Embryonic facial prominence (tissue), 1 donor: ENCODE data around the gene ATXN2.

Source experiments
- DNase-seq: peaks from one replicate; pipeline ENCODE4 v3.0.0-alpha.2; 2016; ENCODE audit errors: extremely low spot score

Gene ATXN2

DNA sequence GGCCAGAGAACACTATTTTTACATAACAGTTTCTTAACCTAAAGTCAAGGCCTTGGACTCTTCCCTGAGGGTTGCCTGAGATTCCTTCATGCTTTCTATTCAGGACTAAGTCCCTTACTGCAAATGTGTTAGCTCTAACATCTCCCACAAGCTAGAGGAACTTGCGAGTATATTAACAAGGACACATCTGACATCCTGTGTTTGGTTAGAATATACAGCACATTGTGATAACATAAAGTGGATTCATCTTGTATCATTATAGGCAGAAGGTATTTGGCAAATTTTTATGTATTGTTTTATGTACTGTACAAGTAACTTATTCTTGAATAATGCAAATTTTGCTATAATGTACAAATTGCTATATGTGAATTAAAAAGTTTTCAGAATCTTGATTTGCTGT is 147.9 kb downstream of the ATXN2 start:
- DNase-seq = no peak

DNA sequence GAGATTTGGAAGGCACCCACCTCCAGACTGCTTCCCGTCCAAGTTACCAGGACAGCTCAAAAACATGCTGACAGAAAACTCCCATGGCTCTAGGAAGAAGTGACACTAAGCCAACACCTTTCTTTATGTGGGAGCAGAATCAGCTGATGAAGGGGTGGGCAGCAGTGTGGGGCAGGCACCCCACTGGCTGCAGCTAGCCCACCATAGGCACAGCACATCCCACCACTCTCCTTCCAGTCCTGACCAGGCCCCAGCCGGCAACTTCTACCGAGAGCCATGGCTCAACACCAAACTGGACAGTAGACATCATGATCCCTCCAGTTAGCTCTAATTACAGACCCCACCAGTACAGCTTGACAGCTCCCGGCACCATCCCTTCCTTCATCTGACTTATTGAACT is 148.4 kb downstream of the ATXN2 start:
- DNase-seq = no peak

DNA sequence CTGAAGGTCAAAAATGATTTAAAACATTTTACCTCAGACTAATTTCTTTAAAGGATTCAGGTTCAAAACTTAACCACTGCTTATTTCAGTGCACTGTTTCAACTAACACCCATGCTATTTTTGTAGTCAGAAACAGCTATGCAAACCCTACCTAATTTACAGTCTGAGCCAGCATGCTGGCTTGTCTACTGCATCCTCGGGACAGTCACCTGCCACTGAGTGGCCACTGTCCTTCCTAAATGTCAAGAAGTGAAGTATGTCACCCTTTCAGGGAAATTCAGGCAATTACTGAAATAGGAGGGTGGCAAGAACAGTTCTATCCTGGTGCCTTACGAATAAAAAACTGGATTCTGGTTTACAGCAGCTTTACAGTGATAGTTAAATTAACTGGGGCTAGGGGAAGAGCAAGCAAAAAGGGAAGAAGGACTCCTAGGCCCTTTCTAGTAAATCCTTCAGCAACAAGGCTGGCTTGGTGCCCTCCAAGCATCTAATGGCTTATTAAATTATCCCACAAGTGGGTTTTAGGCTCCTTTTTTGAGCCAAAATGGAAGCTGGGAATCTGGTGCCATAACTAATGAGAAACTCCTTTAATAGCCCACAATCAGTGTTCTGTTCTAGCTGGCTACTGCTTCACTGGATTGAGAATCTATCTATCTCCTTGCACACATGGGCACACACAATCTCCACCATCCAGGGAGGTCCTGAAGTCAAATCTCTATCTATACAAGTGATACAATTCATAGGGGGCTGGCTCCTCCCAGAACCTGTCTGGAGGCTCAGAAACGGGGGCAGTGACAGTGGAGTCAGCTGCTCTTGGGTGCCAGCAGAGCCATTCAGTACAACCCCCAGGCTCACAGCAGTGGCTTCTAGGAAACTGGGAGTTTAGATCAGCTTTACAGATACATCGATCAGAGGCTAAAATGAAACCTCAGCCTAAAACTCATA is 150.0 kb downstream of the ATXN2 start:
- no peak for DNase-seq

DNA sequence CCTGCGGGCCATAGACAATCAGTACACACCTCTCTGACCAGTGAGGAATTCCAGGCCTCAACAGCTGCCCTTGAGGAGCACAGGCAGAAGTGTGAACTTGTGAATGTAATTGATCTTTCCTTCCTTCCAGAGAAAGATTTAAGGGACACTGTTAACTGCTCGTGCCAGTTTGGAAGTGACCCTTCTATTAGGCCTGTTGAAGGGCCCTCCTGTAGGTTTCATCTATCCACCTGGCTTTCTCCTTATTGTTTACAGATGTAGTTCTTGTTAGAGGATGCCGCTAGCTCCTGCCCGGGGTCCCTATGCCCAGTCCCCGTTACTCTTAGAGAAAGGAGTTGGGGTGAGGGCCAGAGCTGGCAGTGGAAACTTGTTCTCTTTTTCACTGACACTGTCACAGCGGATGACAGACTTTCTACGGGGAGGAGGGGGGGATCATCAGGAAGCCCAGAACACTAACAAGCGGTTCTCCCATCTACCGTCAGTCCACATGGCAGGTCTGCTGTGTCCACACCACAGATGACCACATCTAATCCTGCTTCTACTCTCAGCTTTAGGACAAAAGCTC is 150.8 kb downstream of the ATXN2 start:
- no peak for DNase-seq

DNA sequence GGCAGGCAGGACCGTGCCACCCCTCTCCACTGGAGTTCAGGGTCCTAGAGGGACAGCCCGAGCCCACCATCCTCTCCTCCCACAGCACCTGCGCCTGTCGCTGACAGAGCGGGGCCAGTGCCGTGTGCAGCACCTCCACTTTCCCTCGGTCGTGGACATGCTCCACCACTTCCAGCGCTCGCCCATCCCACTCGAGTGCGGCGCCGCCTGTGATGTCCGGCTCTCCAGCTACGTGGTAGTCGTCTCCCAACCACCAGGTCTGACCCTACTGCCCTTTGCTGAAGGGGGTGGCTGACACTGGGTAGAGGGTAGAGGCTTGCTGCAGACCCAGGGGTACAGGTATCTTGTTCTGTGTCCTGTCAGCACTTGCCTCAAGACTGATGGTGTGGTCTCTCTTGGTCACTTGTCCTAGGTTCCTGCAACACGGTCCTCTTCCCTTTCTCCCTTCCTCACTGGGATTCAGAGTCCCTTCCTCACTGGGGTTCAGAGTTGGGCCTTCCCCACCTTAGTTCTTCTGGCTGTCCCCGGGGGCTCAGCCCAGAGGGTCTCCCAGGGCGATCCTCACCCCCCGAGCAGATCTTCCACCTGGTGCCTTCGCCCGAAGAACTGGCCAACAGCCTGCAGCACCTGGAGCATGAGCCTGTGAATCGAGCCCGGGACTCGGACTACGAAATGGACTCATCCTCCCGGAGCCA is 151.4 kb downstream of the ATXN2 start:
- no peak for DNase-seq

DNA sequence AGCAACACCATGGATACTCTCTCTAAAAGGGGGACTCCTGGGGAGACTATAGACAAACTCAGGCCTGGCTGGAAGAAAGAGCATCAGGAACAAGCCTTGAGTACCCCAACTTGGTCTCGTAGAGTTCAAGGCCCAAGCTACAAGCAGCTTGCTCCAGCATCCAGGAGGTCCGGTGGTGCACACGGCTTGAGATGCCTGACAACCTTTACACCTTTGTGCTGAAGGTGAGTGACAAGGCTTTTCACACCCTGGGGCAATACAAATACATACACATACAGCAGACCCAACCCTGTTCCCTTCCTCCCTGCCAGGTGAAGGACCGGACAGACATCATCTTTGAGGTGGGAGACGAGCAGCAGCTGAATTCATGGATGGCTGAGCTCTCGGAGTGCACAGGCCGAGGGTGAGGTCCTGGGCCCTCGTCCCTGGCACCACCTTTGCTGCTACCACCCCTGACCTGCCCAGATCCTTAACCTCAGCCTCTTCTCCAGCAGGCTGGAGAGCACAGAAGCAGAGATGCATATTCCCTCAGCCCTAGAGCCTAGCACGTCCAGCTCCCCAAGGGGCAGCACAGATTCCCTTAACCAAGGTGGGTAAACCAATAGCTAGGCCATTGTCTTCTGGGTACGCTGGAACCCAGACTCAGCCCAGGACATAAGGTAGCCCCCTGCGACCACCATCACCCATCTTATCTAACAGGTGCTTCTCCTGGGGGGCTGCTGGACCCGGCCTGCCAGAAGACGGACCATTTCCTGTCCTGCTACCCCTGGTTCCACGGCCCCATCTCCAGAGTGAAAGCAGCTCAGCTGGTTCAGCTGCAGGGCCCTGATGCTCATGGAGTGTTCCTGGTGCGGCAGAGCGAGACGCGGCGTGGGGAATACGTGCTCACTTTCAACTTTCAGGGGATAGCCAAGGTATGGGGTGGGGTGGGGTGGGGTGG is 152.2 kb downstream of the ATXN2 start:
- DNase-seq = no peak

DNA sequence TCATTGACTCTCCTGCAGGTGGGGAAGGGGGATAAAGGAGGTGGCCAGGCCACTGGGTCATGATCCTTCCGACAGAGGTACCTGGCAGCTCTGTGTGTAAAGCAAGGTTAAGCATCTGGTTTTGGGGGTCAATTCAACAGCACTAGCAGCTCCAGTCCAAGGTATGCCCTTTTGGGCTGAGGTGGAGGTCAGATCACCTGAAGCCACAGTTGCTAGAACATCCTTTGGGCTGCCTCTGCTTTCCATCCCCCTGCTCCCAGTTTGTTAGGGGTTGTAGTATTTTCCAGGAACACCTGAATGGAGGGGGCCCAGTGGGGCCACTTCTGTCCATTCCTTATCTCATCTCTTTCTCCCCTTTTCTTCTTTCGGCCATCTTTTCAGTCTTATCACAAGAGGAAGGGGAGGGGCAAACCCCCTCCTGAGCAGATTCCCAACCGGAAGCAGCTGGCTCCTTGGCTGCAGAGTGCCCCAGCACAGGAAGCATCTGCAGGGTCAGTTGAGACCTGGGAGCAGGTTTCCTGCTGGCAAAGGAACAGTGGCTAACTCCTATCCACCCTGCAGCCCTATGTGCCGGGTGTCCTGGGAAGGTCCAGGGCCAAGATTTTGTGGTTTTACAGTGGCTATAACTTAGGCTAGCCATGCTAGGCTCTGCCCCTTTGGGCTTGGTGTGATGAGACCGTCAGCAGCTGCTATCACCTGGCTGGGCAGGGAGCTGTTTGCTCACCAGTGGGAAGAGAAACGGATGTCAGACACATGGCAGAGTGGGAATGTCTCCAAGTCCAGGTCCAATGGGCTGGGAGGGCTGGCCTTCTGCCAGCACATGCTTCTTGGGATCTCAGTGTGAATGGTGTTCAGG is 153.2 kb downstream of the ATXN2 start:
- DNase-seq = no peak

DNA sequence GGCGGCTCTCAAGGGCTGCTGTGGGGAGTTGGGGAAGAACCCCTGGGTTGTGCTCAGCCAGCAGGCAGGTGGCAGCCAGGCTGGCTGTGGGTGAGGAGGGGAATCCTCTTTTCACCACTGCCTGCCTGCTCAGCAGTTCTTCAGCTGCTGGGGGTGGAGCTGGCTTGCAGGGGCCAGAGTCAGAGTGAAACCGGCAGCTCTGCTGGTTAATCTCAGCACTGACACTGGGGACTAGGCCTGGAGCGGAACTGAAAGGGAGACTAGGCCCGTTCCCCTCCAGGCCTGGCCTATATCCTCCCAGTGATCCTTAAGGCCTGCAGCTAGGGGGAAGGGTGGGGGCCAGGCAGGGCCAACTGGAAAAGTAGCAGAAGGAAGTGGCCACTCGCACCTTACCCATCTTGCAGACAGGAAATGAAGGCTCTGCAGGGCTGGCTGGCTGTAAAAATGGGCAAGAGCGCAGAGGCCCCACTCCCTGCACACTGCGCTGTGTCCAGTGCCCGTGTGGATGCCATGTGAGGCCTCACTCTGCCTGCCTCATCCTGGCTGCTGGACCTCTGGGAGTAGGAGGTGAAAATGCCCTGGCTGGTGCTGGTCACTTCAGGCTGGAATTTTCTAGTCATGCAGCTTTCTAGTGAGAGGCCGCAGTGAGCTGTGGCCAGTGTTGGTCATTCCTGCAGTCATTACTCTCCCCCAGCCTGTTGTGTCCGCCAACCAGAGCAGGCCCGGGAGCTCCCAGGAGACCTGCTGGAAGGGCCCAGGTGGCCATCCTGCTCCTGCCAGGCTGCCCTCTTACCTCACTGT is 154.0 kb downstream of the ATXN2 start:
- no peak for DNase-seq

DNA sequence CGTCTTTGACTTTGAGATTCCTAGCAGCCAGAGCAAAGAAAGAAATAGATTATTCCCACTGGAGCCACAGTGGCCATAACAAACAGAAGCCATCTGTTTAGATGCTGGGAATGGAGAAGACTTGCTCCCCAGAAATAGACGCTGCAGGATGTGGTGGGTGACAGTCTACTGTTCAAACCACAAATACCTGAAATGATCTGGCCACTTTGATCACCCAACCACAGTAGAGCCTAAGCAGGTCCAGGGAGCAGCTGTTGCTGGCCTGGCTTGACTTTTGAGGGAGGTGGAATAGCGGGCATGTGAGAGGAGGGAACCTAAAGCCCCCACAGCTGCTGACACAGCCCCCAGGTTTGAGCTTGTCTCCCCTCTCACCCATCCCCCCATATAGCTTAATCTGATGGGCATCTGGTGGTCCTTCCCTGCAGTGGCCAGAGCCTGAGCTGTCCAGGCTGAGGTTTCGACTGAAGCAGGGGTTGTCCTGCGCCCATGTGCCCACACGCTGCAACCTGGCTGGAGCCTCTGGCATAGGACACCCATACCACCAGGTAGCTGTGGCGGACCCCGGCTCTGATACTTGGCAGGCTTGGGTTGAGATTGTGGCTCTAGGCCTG is 154.7 kb downstream of the ATXN2 start:
- DNase-seq = no peak

DNA sequence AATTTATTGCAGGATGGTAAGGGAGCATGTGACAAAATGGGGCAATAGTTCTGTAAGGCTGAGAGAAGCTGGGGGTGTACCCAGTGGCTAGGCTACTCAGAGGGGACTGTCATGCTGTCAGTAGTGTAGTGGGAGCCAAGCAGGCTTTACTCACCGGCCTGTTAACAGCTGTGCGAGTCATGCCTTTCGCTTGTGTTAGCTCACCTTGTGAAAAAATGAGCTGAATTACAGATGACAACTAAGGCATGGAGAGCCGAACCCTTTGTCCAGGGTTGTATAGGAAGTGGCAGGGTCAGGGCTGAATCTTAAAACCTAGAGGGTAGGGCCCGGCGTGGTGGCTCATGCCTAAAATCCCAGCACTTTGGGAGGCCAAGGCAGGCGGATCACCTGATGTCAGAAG is 155.5 kb downstream of the ATXN2 start:
- no peak for DNase-seq

DNA sequence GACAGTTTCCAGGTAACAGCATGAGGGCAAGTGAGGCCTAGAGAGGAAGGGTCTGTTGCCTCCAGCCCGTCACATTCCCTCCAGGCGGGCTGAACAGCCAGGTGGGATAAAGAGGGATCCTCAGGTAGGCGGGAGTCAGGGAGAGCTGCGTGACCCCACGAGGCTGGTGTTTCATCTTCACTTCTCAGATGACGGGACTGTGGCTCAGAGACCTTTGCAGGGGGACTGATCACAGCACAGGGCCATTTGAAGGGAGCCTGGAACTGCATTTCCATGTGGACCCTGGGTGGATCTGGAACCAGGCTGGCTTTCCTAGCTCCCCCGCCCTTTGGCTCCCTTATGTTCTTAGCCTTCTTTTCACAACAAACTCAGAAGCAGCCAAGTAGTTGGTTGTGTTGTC is 156.0 kb downstream of the ATXN2 start:
- DNase-seq = no peak

DNA sequence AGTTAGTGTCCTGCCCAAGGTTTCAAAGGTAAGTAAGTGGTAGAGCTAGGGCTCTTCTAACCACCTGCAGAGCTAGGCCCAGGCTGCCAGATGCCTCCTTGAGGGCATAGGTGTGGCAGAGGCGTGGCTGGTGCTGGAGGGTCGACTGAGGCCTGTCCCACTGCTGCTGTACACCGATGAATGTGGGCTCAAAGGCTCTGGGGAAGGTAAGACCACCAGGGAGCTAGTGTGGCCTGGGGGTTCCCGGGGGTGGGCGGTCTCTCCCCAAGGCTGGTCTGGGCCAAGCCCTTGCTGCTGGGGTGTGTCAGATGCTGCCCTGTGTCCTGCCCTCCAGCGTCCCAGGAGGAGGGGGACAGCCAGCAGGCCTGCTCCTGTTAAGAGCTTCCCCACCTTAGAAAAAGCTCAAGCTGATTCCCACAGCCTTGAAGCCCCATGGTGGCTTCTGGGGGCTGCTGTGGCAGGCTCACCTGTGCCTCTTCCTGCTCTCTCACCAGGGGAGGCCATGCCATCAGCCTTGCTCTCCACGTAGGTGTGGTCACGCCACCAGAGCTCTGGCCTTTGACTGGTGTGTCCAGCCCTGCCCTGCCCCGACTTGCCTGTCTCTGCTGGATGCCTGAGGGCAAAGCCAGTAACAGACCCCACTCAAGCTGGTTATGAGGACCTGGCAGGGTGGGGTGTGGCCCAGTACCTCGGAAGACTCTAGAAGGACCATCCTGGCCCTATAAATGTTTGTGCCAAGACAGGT is 156.6 kb downstream of the ATXN2 start:
- no peak for DNase-seq

DNA sequence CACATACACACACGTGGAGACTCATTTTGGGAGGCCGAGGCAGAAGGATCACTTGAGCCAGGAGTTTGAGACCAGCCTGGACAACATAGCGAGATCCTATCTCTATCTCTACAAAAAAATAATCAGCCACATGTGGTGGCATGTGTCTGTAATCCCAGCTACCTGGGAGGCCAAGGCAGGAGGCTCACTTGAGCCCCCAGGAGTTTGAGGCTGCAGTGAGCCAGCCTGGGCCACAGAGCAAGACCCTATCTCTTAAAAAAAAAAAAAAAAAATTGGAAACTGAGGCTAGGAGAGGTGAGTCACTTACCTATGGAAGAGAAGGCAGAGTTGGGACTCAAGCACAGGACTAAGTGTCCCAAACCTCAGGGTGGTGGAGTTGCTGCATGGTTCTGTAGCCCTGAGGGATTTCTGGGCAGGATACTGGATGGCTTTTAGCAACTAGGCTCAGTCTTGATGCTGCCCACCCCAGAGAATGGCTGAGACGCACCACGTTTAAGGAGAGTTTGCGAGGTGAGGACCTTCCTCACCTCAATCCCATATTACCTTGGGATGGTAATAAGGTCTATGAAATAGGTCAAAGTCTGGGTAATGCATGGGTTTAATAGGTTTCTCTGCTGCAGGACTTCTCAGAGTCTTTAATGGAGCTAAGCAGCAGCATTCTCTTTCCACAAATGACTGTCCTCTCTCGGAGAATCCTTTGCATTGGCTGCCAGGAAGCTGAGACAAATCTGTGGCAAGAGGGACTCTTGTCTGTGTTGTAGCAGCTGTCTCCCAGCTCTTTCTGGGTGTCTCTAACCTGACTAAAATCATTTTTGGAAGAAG is 157.8 kb downstream of the ATXN2 start:
- no peak for DNase-seq

DNA sequence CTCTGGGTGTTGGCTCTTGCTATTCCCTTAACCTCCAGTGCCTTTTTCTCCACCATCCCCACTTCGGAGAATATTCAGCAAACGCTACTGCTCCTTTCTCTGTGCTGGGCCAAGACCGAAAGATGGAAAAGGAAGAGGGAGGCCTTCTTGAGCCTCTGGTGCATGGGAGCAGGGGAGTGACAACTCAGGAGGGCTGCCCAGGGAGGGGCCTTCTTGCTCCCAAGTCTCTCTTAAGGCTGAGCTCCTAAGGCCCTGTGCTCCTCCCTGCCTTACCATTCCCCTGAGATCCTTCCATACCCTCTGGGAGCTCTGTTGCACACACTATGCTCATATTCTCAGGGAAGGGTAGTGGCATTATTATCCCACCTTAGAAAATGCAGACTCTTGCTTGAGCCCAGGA is 158.5 kb downstream of the ATXN2 start:
- DNase-seq = no peak

DNA sequence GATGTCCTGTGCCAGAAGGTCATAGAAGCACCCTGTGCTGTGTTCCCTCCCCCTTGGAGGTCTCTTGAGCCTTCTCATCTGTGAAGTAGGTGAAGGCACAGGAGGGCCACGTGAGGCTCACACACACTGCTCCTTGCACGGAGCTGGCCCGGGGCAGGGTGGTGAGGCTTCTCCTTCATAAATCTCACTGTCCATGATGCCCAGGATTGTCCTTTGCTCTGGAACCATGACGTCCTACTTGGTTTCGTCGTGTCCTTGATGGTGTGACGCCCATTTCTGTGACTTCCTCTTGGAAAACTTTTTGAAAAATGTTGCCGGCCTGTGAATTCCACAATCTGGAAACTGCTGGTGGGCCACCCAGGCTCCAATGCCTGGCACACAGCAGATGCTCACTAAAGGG is 159.0 kb downstream of the ATXN2 start:
- no peak for DNase-seq

DNA sequence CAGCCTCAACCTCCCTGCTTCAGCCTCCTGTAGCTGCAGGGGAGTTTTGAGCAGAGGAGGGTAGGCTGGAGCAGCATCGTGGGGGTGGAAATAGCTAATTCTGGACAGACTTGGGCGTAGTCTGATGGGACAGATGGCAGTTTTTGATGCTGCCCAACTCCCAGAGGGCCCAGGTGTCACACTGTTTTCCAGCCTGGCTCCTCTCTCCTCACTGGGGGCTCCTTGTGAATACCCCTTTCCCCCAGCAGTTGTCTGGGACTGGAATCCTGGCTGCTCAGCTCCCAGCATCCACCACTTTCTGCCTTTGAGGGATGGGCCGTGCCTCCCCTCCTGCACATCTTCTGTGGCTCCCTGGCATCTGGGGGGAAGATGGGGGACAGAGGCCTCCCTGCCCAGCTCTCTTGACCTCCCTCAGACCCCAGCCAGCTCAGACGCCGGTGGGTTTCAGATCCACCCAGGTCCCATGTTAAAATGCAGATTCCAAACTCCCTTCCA is 159.4 kb downstream of the ATXN2 start:
- no peak for DNase-seq

DNA sequence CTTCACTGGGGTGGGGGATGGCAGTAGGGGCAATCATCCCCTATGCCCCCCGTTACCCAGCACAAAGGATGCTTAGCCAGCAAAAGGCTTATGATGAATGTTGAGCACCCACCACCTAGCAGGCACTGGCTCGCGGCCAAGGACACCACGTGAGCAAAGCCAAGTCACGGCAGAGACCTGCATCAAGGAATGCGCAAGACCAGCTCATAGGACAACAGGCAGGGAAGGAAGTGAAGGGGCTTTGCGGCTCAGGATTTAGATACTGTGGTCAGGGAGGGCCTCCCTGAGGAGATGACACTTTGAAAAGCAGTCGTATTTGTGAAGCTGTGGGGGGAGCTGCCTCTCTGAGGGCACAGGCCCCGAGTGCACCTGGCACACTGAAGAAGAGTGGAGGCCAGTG is 160.6 kb downstream of the ATXN2 start:
- DNase-seq = no peak
